Measurements from ENCODE around the gene LTBP3. TPM values are rescaled to one million over a fixed set of nuclear protein-coding genes. Genes with fewer than 3 reads are reported as not detected.

LTBP3 gene
- total RNA-seq, 1 donor from 2014 or later, result 96.9 TPM

GRCh38 chr11:65549096-65549495 lies 9.1 kb downstream of the LTBP3 start:
- H3K27ac Mint-ChIP-seq, result no peak overlapping the region
- peaks cover 49% of the 10 kb centered on the region for H3K4me1 Mint-ChIP-seq
- H3K9me3 Mint-ChIP-seq, result no peaks in the 10 kb centered on the region
- intact Hi-C loops (cut with micrococcal nuclease), result no loop called here
- H3K36me3 Mint-ChIP-seq (ENCODE audit: low read depth), result peaks cover 49% of the 10 kb centered on the region
- H3K27me3 Mint-ChIP-seq, result no peaks in the 10 kb centered on the region
- H3K4me3 Mint-ChIP-seq, result no peak overlapping the region
- no peak for DNase-seq

GRCh38 chr11:65548395-65548794 lies 9.8 kb downstream of the LTBP3 start:
- no peaks in the 10 kb centered on the region for H3K9me3 Mint-ChIP-seq
- peak overlapping the region; percentile 44 for H3K27ac Mint-ChIP-seq
- DNase-seq, result no peak
- peak overlapping the region; percentile 60 for H3K4me3 Mint-ChIP-seq
- H3K36me3 Mint-ChIP-seq (ENCODE audit: low read depth), result peaks cover 53% of the 10 kb centered on the region
- intact Hi-C loops (cut with micrococcal nuclease), result no loop called here
- H3K4me1 Mint-ChIP-seq, result peaks cover 49% of the 10 kb centered on the region
- H3K27me3 Mint-ChIP-seq, result no peaks in the 10 kb centered on the region

- Mint-ChIP-seq H3K27ac (peak overlapping the region; percentile 44), H3K27me3 (no peaks in the 10 kb centered on the region), H3K9me3 (no peaks in the 10 kb centered on the region), H3K36me3 (ENCODE audit: low read depth) (peaks cover 56% of the 10 kb centered on the region), H3K4me3 (peak overlapping the region; percentile 60), H3K4me1 (peaks cover 47% of the 10 kb centered on the region)
- peak; percentile 74 for DNase-seq
- intact Hi-C loops (cut with micrococcal nuclease), result no loop called here
Measured at GRCh38 chr11:65547446-65548125, 10.6 kb downstream of the LTBP3 start.

GRCh38 chr11:65546217-65546958 lies 11.8 kb downstream of the LTBP3 start:
- Mint-ChIP-seq H3K27me3 (no peaks in the 10 kb centered on the region), H3K4me3 (peak overlapping the region; percentile 79), H3K9me3 (no peaks in the 10 kb centered on the region), H3K4me1 (peaks cover 40% of the 10 kb centered on the region), H3K36me3 (ENCODE audit: low read depth) (peaks cover 49% of the 10 kb centered on the region), H3K27ac (peak overlapping the region; percentile 83)
- intact Hi-C loops (cut with micrococcal nuclease), result loop anchor here (1.0 kb wide), 2 partner anchors 11 to 24 kb away; partner anchors contain the start of gene ZNRD2
- DNase-seq, result peak; percentile 100

GRCh38 chr11:65545853-65546216 lies 12.3 kb downstream of the LTBP3 start:
- no peak for DNase-seq
- intact Hi-C loops (cut with micrococcal nuclease), result loop anchor here (1.0 kb wide), 2 partner anchors 11 to 24 kb away; partner anchors contain the start of gene ZNRD2
- Mint-ChIP-seq H3K27ac (peak overlapping the region; percentile 63), H3K4me3 (peak overlapping the region; percentile 79), H3K27me3 (no peaks in the 10 kb centered on the region), H3K9me3 (no peaks in the 10 kb centered on the region), H3K36me3 (ENCODE audit: low read depth) (peaks cover 43% of the 10 kb centered on the region), H3K4me1 (peaks cover 42% of the 10 kb centered on the region)

GRCh38 chr11:65542738-65543390 lies 15.3 kb downstream of the LTBP3 start:
- Mint-ChIP-seq H3K27me3 (no peaks in the 10 kb centered on the region), H3K36me3 (ENCODE audit: low read depth) (peaks cover 29% of the 10 kb centered on the region), H3K4me3 (no peak overlapping the region), H3K4me1 (peaks cover 32% of the 10 kb centered on the region), H3K9me3 (no peaks in the 10 kb centered on the region), H3K27ac (peak overlapping the region; percentile 30)
- DNase-seq, result no peak
- intact Hi-C loops (cut with micrococcal nuclease), result no loop called here

- Mint-ChIP-seq H3K9me3 (no peaks in the 10 kb centered on the region), H3K4me1 (peaks cover 24% of the 10 kb centered on the region), H3K27me3 (no peaks in the 10 kb centered on the region), H3K27ac (peak overlapping the region; percentile 82), H3K4me3 (peak overlapping the region; percentile 85), H3K36me3 (ENCODE audit: low read depth) (peaks cover 34% of the 10 kb centered on the region)
- intact Hi-C loops (cut with micrococcal nuclease), result loop anchor here (2.0 kb wide), 1 partner anchor 73 kb away; the partner anchor contains the start of genes MAP3K11 and PCNX3
- no peak for DNase-seq
Measured at GRCh38 chr11:65541093-65541982, 16.8 kb downstream of the LTBP3 start.

- intact Hi-C loops (cut with micrococcal nuclease), result loop anchor here (1.0 to 2.0 kb wide), 6 partner anchors 16 to 74 kb away; partner anchors contain the start of genes LTBP3, MAP3K11, PCNX3 and ZNRD2
- H3K27me3 Mint-ChIP-seq, result no peaks in the 10 kb centered on the region
- no peaks in the 10 kb centered on the region for H3K9me3 Mint-ChIP-seq
Measured at GRCh38 chr11:65540290-65541092, 17.7 kb downstream of the LTBP3 start.

GRCh38 chr11:65539744-65540289 lies 18.3 kb downstream of the LTBP3 start:
- Mint-ChIP-seq H3K27me3 (no peaks in the 10 kb centered on the region), H3K36me3 (ENCODE audit: low read depth) (peaks cover 27% of the 10 kb centered on the region), H3K9me3 (no peaks in the 10 kb centered on the region), H3K4me3 (peak overlapping the region; percentile 85), H3K4me1 (peaks cover 13% of the 10 kb centered on the region), H3K27ac (peak overlapping the region; percentile 85)
- intact Hi-C loops (cut with micrococcal nuclease), result loop anchor here (1.0 to 2.0 kb wide), 6 partner anchors 16 to 75 kb away; partner anchors contain the start of genes LTBP3, MAP3K11, PCNX3 and ZNRD2
- DNase-seq, result no peak

More at GRCh38 chr11:65540290-65541092, 17.7 kb downstream of the LTBP3 start:
- DNase-seq, result peak; percentile 96
- Mint-ChIP-seq H3K4me1 (peaks cover 17% of the 10 kb centered on the region), H3K27ac (peak overlapping the region; percentile 85), H3K36me3 (ENCODE audit: low read depth) (peaks cover 28% of the 10 kb centered on the region), H3K4me3 (peak overlapping the region; percentile 85)

GRCh38 chr11:65538915-65539743 lies 19.0 kb downstream of the LTBP3 start:
- Mint-ChIP-seq H3K4me3 (no peak overlapping the region), H3K4me1 (peaks cover 10% of the 10 kb centered on the region), H3K36me3 (ENCODE audit: low read depth) (peaks cover 28% of the 10 kb centered on the region), H3K27me3 (no peaks in the 10 kb centered on the region), H3K27ac (no peak overlapping the region), H3K9me3 (no peaks in the 10 kb centered on the region)
- intact Hi-C loops (cut with micrococcal nuclease), result no loop called here
- no peak for DNase-seq

GRCh38 chr11:65538232-65538914 lies 19.8 kb downstream of the LTBP3 start:
- peak overlapping the region; percentile 41 for H3K4me3 Mint-ChIP-seq
- intact Hi-C loops (cut with micrococcal nuclease), result no loop called here
- H3K27me3 Mint-ChIP-seq, result no peaks in the 10 kb centered on the region
- no peak for DNase-seq
- H3K9me3 Mint-ChIP-seq, result no peaks in the 10 kb centered on the region
- H3K36me3 Mint-ChIP-seq (ENCODE audit: low read depth), result peaks cover 24% of the 10 kb centered on the region
- no peak overlapping the region for H3K27ac Mint-ChIP-seq
- peaks cover 10% of the 10 kb centered on the region for H3K4me1 Mint-ChIP-seq
